Adipocyte (in vitro differentiated cells): ENCODE measurements around the gene RAB30.
"Not testable (repeated sequence)": the region's sequence is repeated elsewhere in the genome, so short reads cannot be mapped to it uniquely, and the experiment has no call there.

Experiments used
- DNase-seq: peaks from one replicate; pipeline ENCODE4 v3.0.0-alpha.2; 2015; ENCODE audit warnings: low read depth
- H3K27me3 ChIP-seq: replicated peaks from 2 replicates; pipeline ENCODE4 v1.7.0; 2013; ENCODE audit warnings: mild to moderate bottlenecking, low read length, moderate library complexity; ENCODE audit not compliant: control insufficient read depth, insufficient read depth
- H3K36me3 ChIP-seq: 2 replicates; pipeline ENCODE4 v1.7.0; 2013; ENCODE audit warnings: low read length, mild to moderate bottlenecking, moderate library complexity; ENCODE audit not compliant: control insufficient read depth, insufficient read depth, severe bottlenecking
- H3K4me1 ChIP-seq: 2 replicates; pipeline ENCODE4 v1.7.0; 2013; ENCODE audit warnings: mild to moderate bottlenecking, low read length, moderate library complexity; ENCODE audit not compliant: control insufficient read depth, insufficient read depth
- H3K4me3 ChIP-seq: 2 replicates; pipeline ENCODE4 v1.7.0; 2013; ENCODE audit warnings: mild to moderate bottlenecking, low read length, moderate library complexity
- H3K9ac ChIP-seq: 2 replicates; pipeline ENCODE4 v1.7.0; 2013; ENCODE audit warnings: mild to moderate bottlenecking, low read length, moderate library complexity
- H3K9me3 ChIP-seq: 2 replicates; pipeline ENCODE4 v1.7.0; 2013; ENCODE audit warnings: mild to moderate bottlenecking, low read length, moderate library complexity; ENCODE audit not compliant: control insufficient read depth

The RAB30 gene

GRCh38 chr11:82976786-82977185, 94.9 kb downstream of the RAB30 start:
- no peak overlapping the region for H3K4me3 ChIP-seq
- H3K4me1 ChIP-seq = peaks cover 22% of the 10 kb centered on the region
- no peaks in the 10 kb centered on the region for H3K9me3 ChIP-seq
- no peaks in the 10 kb centered on the region for H3K27me3 ChIP-seq
- peaks cover 10% of the 10 kb centered on the region for H3K36me3 ChIP-seq
- DNase-seq = no peak
- no peak overlapping the region for H3K9ac ChIP-seq

- no peak overlapping the region for H3K4me3 ChIP-seq
- no peak overlapping the region for H3K9ac ChIP-seq
- no peaks in the 10 kb centered on the region for H3K9me3 ChIP-seq
- H3K4me1 ChIP-seq = peaks cover 22% of the 10 kb centered on the region
- no peak for DNase-seq
- no peaks in the 10 kb centered on the region for H3K27me3 ChIP-seq
- peaks cover under 1% of the 10 kb centered on the region for H3K36me3 ChIP-seq
These were observed 95.8 kb downstream of the RAB30 start for GRCh38 chr11:82975882-82976281.

- Histone ChIP-seq H3K4me1 (peaks cover 14% of the 10 kb centered on the region), H3K9ac (no peak overlapping the region), H3K27me3 (no peaks in the 10 kb centered on the region), H3K9me3 (no peaks in the 10 kb centered on the region), H3K36me3 (no peaks in the 10 kb centered on the region), H3K4me3 (no peak overlapping the region)
- DNase-seq = no peak
These were observed 96.8 kb downstream of the RAB30 start for GRCh38 chr11:82974851-82975250.

- H3K9me3 ChIP-seq = no peaks in the 10 kb centered on the region
- H3K9ac ChIP-seq = no peak overlapping the region
- no peaks in the 10 kb centered on the region for H3K36me3 ChIP-seq
- H3K27me3 ChIP-seq = no peaks in the 10 kb centered on the region
- H3K4me3 ChIP-seq = no peak overlapping the region
- peaks cover 7% of the 10 kb centered on the region for H3K4me1 ChIP-seq
- DNase-seq = no peak
These were observed 97.6 kb downstream of the RAB30 start for GRCh38 chr11:82974135-82974534.

GRCh38 chr11:82972103-82972502, 99.6 kb downstream of the RAB30 start:
- no peaks in the 10 kb centered on the region for H3K27me3 ChIP-seq
- no peaks in the 10 kb centered on the region for H3K4me1 ChIP-seq
- H3K9ac ChIP-seq = no peak overlapping the region
- no peaks in the 10 kb centered on the region for H3K9me3 ChIP-seq
- DNase-seq = no peak
- H3K36me3 ChIP-seq = no peaks in the 10 kb centered on the region
- H3K4me3 ChIP-seq = no peak overlapping the region

GRCh38 chr11:82971519-82971946, 100.2 kb downstream of the RAB30 start:
- not testable (repeated sequence) for DNase-seq, H3K4me1 ChIP-seq, H3K4me3 ChIP-seq, H3K9me3 ChIP-seq, H3K27me3 ChIP-seq, H3K9ac ChIP-seq, H3K36me3 ChIP-seq

- H3K4me1 ChIP-seq = not testable (repeated sequence)
- DNase-seq = peak; percentile 37
These were observed 101.1 kb downstream of the RAB30 start for GRCh38 chr11:82970507-82971083.

GRCh38 chr11:82969811-82970210, 101.9 kb downstream of the RAB30 start:
- Histone ChIP-seq H3K27me3 (no peaks in the 10 kb centered on the region), H3K9me3 (no peaks in the 10 kb centered on the region), H3K36me3 (no peaks in the 10 kb centered on the region), H3K4me3 (no peak overlapping the region), H3K9ac (no peak overlapping the region), H3K4me1 (no peaks in the 10 kb centered on the region)
- no peak for DNase-seq

More at GRCh38 chr11:82970507-82971083, 101.1 kb downstream of the RAB30 start:
- H3K4me3 ChIP-seq, H3K27me3 ChIP-seq, H3K9ac ChIP-seq, H3K9me3 ChIP-seq, H3K36me3 ChIP-seq: not testable (repeated sequence)

GRCh38 chr11:82967381-82967780, 104.3 kb downstream of the RAB30 start:
- Histone ChIP-seq H3K9ac (no peak overlapping the region), H3K4me3 (no peak overlapping the region), H3K27me3 (no peaks in the 10 kb centered on the region), H3K4me1 (no peaks in the 10 kb centered on the region), H3K36me3 (no peaks in the 10 kb centered on the region), H3K9me3 (no peaks in the 10 kb centered on the region)
- DNase-seq = no peak

- H3K36me3 ChIP-seq, H3K4me1 ChIP-seq, H3K9me3 ChIP-seq, H3K4me3 ChIP-seq, H3K9ac ChIP-seq, H3K27me3 ChIP-seq, DNase-seq: not testable (repeated sequence)
These were observed 109.7 kb downstream of the RAB30 start for GRCh38 chr11:82962021-82962420.

- no peaks in the 10 kb centered on the region for H3K4me1 ChIP-seq
- no peak for DNase-seq
- H3K4me3 ChIP-seq = no peak overlapping the region
- H3K9me3 ChIP-seq = no peaks in the 10 kb centered on the region
- no peaks in the 10 kb centered on the region for H3K36me3 ChIP-seq
- no peak overlapping the region for H3K9ac ChIP-seq
- no peaks in the 10 kb centered on the region for H3K27me3 ChIP-seq
These were observed 110.9 kb downstream of the RAB30 start for GRCh38 chr11:82960779-82961143.
